Fibroblast of skin of abdomen (primary cell): ENCODE results near the gene KHDC4.
"Not testable (repeated sequence)": the region's sequence is repeated elsewhere in the genome, so short reads cannot be mapped to it uniquely, and the experiment has no call there.

Experiments
- DNase-seq: peaks from one replicate; pipeline ENCODE4 v3.0.0-alpha.2; 2013

KHDC4 gene

GRCh38 chr1:155900161-155900560 lies 34.1 kb downstream of the KHDC4 start:
- DNase-seq, result no peak

- no peak for DNase-seq
These were observed 34.5 kb downstream of the KHDC4 start for GRCh38 chr1:155899683-155900082.

GRCh38 chr1:155898888-155899287 lies 35.3 kb downstream of the KHDC4 start:
- no peak for DNase-seq

- DNase-seq, result peak; percentile 32
These were observed 36.5 kb downstream of the KHDC4 start for GRCh38 chr1:155897746-155898145.

- not testable (repeated sequence) for DNase-seq
These were observed 37.7 kb downstream of the KHDC4 start for GRCh38 chr1:155896476-155896875.

GRCh38 chr1:155895617-155896016 lies 38.6 kb downstream of the KHDC4 start:
- not testable (repeated sequence) for DNase-seq

- peak; percentile 87 for DNase-seq
These were observed 40.6 kb downstream of the KHDC4 start for GRCh38 chr1:155893389-155894142.

- DNase-seq, result peak; percentile 81
These were observed 41.4 kb downstream of the KHDC4 start for GRCh38 chr1:155892796-155893195.

- no peak for DNase-seq
These were observed 44.0 kb downstream of the KHDC4 start for GRCh38 chr1:155890251-155890650.

- DNase-seq, result peak; percentile 44
These were observed 44.6 kb downstream of the KHDC4 start for GRCh38 chr1:155889566-155889965.

GRCh38 chr1:155888481-155888880 lies 45.7 kb downstream of the KHDC4 start:
- peak; percentile 59 for DNase-seq

GRCh38 chr1:155884982-155885381 lies 49.2 kb downstream of the KHDC4 start:
- DNase-seq, result no peak

- no peak for DNase-seq
These were observed 49.9 kb downstream of the KHDC4 start for GRCh38 chr1:155884031-155884960.

- DNase-seq, result no peak
These were observed 51.4 kb downstream of the KHDC4 start for GRCh38 chr1:155882766-155883165.

- DNase-seq, result no peak
These were observed 52.0 kb downstream of the KHDC4 start for GRCh38 chr1:155882235-155882634.

GRCh38 chr1:155880950-155881349 lies 53.3 kb downstream of the KHDC4 start:
- DNase-seq, result no peak

GRCh38 chr1:155880251-155880650 lies 54.0 kb downstream of the KHDC4 start:
- DNase-seq, result no peak

- DNase-seq, result no peak
These were observed 56.3 kb downstream of the KHDC4 start for GRCh38 chr1:155877945-155878344.

GRCh38 chr1:155873860-155874259 lies 60.4 kb downstream of the KHDC4 start:
- no peak for DNase-seq

GRCh38 chr1:155872527-155872926 lies 61.7 kb downstream of the KHDC4 start:
- no peak for DNase-seq

- DNase-seq, result no peak
These were observed 62.8 kb downstream of the KHDC4 start for GRCh38 chr1:155871390-155871789.

GRCh38 chr1:155867766-155868165 lies 66.4 kb downstream of the KHDC4 start:
- DNase-seq, result no peak

- peak; percentile 32 for DNase-seq
These were observed 69.8 kb downstream of the KHDC4 start for GRCh38 chr1:155864393-155864792.
